K562 (cell line): ENCODE results near the gene ABHD5. TPM values are rescaled to one million over a fixed set of nuclear protein-coding genes. Genes with fewer than 3 reads are reported as not detected.

Source experiments
- ARID2 ChIP-seq: fragments of 450-650 bp; IDR thresholded peaks from 2 replicates; pipeline ENCODE4 v1.6.1; 2017; ENCODE audit warnings: antibody characterized with exemption, mild to moderate bottlenecking
- BRF2 ChIP-seq: IDR thresholded peaks from 3 replicates; pipeline ENCODE4 v1.6.1; 2011; ENCODE audit warnings: borderline replicate concordance, mild to moderate bottlenecking; ENCODE audit not compliant: insufficient read length, insufficient read depth
- E2F3 ChIP-seq: fragments of 250-450 bp; sonication (Bioruptor Pico); IDR thresholded peaks from 2 replicates; pipeline ENCODE4 v1.4.0; 2020; ENCODE audit warnings: mild to moderate bottlenecking
- EHMT2 ChIP-seq: fragments of 450-650 bp; IDR thresholded peaks from 2 replicates; pipeline ENCODE4 v1.6.1; 2018; ENCODE audit warnings: antibody characterized with exemption
- ESRRB ChIP-seq: fragments of 250-450 bp; sonication (Bioruptor Pico); IDR thresholded peaks from 2 replicates; pipeline ENCODE4 v1.5.0; 2020; ENCODE audit warnings: mild to moderate bottlenecking, moderate library complexity, borderline replicate concordance
- FOSL1 ChIP-seq: fragments of 200-800 bp; sonication (Bioruptor generic); conservative IDR thresholded peaks from 2 replicates; pipeline ENCODE4 v1.6.1; 2016; ENCODE audit warnings: missing genetic modification characterization, missing compliant biosample characterization
- GATAD2A ChIP-seq: fragments of 450-650 bp; IDR thresholded peaks from 2 replicates; pipeline ENCODE4 v1.6.1; 2017
- HMBOX1 ChIP-seq: sonication (generic); IDR thresholded peaks from 2 replicates; pipeline ENCODE4 v1.6.1; 2016
- MEF2D ChIP-seq: conservative IDR thresholded peaks from 2 replicates; pipeline ENCODE4 v1.6.1; 2016; ENCODE audit warnings: low read depth, missing genetic modification characterization, missing compliant biosample characterization
- MEIS2 ChIP-seq: fragments of 450-650 bp; IDR thresholded peaks from 2 replicates; pipeline ENCODE4 v1.6.1; 2014; ENCODE audit warnings: mild to moderate bottlenecking; ENCODE audit not compliant: partially characterized antibody
- NFE2 ChIP-seq: IDR thresholded peaks from 2 replicates; pipeline ENCODE4 v1.6.1; 2014; ENCODE audit warnings: antibody characterized with exemption, low read depth
- NFYB ChIP-seq: IDR thresholded peaks from 2 replicates; pipeline ENCODE4 v1.6.1; 2011; ENCODE audit warnings: mild to moderate bottlenecking, moderate library complexity; ENCODE audit not compliant: insufficient read length; ENCODE audit errors: extremely low read depth
- POLR2B ChIP-seq: fragments of 450-650 bp; IDR thresholded peaks from 2 replicates; pipeline ENCODE4 v1.6.1; 2018; ENCODE audit warnings: low read depth; ENCODE audit not compliant: partially characterized antibody
- RBM22 ChIP-seq: fragments of 200-400 bp; formaldehyde crosslinking; IDR thresholded peaks from 2 replicates; pipeline ENCODE4 v1.6.1; 2018; ENCODE audit warnings: low read length, low read depth; ENCODE audit not compliant: poor library complexity, severe bottlenecking
- RUNX1 ChIP-seq: sonication (generic); IDR thresholded peaks from 2 replicates; pipeline ENCODE4 v1.6.1; 2016; ENCODE audit warnings: antibody characterized with exemption, low read depth
- SREBF2 ChIP-seq: sonication (generic); formaldehyde crosslinking; IDR thresholded peaks from 2 replicates; pipeline ENCODE4 v1.4.0; 2020; ENCODE audit warnings: mild to moderate bottlenecking, missing genetic modification reagents
- TARDBP ChIP-seq: fragments of 450-650 bp; IDR thresholded peaks from 2 replicates; pipeline ENCODE4 v1.6.1; 2016
- TCF7L2 ChIP-seq: fragments of 150-350 bp; IDR thresholded peaks from 2 replicates; pipeline ENCODE4 v1.6.1; 2016; ENCODE audit warnings: low read depth, mild to moderate bottlenecking, low read length, moderate library complexity
- ZNF282 ChIP-seq: sonication (generic); formaldehyde crosslinking; IDR thresholded peaks from 2 replicates; pipeline ENCODE4 v1.8.1; 2023; ENCODE audit warnings: missing genetic modification reagents
- ZNF3 ChIP-seq: fragments of 250-450 bp; sonication (Bioruptor Pico); IDR thresholded peaks from 2 replicates; pipeline ENCODE4 v1.5.0; 2021; ENCODE audit warnings: mild to moderate bottlenecking, moderate library complexity
- ZNF780A ChIP-seq: fragments of 250-450 bp; sonication (Bioruptor Pico); IDR thresholded peaks from 2 replicates; pipeline ENCODE4 v1.5.0; 2021; ENCODE audit warnings: mild to moderate bottlenecking
- polyA plus RNA-seq, 8 experiments: library from polyadenylated mRNA; depleted of rRNA in 4 of 8; stranded (reverse) in 5 of 8; unstranded in 3 of 8; fragments of >200 nt; fragmentation: Nextera tagmentation in 2 of 8; fragmentation: Illumina TruSeq in 1 of 8; extraction: Ambion mirVana in 2 of 8; extraction: Trizol in 1 of 8; gene quantifications; 2 replicates each; pipeline versions ENCODE4 v1.2.1 to v1.2.3, GENCODE V29; 2011 to 2014; ENCODE audit warnings: inconsistent platforms in 1 of 8, missing spikeins in 1 of 8
- total RNA-seq, 7 experiments: library from RNA; depleted of rRNA in 6 of 7; stranded (reverse); fragments of >200 nt in 6 of 7; fragmentation: Illumina TruSeq in 2 of 7; extraction: Trizol in 2 of 7; gene quantifications; 2 replicates each; pipeline versions ENCODE4 v1.2.1 to v1.2.3, GENCODE V29; 2011 to 2021; ENCODE audit warnings: low replicate concordance in 1 of 7

The ABHD5 gene
- total and polyA plus RNA-seq, 9 of the 15 experiments (the other 6 are each of a cell fraction or from before 2014, with no cell fraction given), result 27.8 to 61.7 (median 39.9) TPM

- TF ChIP-seq EHMT2, result no peak
- peak; percentile 37; the same call in 1 of the 2 replicates for TF ChIP-seq MEF2D (tag)
- peak; percentile 14 for TF ChIP-seq POLR2B
- no peak for TF ChIP-seq GATAD2A
- TF ChIP-seq TCF7L2, result no peak
- no peak for TF ChIP-seq HMBOX1
- TF ChIP-seq RBM22, result no peak
- no peak for TF ChIP-seq ZNF3 (CRISPR knock-in tag)
- TF ChIP-seq MEIS2, result peak; percentile 42
- TF ChIP-seq ARID2, result no peak; the same call in 1 of the 2 replicates
- no peak for TF ChIP-seq FOSL1
- 0 out of 2 replicates have a peak, but pooled peaks have one; percentile 40 for TF ChIP-seq SREBF2
- no peak for TF ChIP-seq ESRRB (CRISPR knock-in tag)
- no peak for TF ChIP-seq TARDBP
- TF ChIP-seq ZNF282 (CRISPR knock-in tag), result no peak
- no peak for TF ChIP-seq NFE2
- no peak for TF ChIP-seq BRF2
- TF ChIP-seq E2F3 (CRISPR knock-in tag), result no peak
- no peak for TF ChIP-seq RUNX1
- TF ChIP-seq ZNF780A (CRISPR knock-in tag), result no peak
- TF ChIP-seq NFYB, result no peak
These were observed 79.2 kb downstream of the ABHD5 start (continued) for GRCh38 chr3:43769885-43770425.
